SK-N-MC (cell line): ENCODE measurements around the gene ITGA1.

ENCODE experiments used
- DNase-seq: peaks from one replicate; pipeline ENCODE4 v3.0.0-alpha.2; 2011; ENCODE audit warnings: low read depth, low spot score
- H3K27ac ChIP-seq: fragments of 200-600 bp; sonication (generic); 2 replicates; pipeline ENCODE4 v1.5.1; 2016; ENCODE audit warnings: mixed run types
- H3K36me3 ChIP-seq: fragments of 200-600 bp; sonication (generic); 2 replicates; pipeline ENCODE4 v1.6.1; 2017; ENCODE audit warnings: antibody characterized with exemption, low read length, mixed read lengths; ENCODE audit not compliant: insufficient read depth
- H3K4me3 ChIP-seq: fragments of 200-600 bp; sonication (generic); 2 replicates; pipeline ENCODE4 v1.5.1; 2016
- H3K9ac ChIP-seq: fragments of 200-600 bp; sonication (generic); 2 replicates; pipeline ENCODE4 v1.8.0; 2017; ENCODE audit warnings: mixed run types, mixed read lengths; ENCODE audit not compliant: insufficient read length
- H3K9me3 ChIP-seq: fragments of 200-600 bp; sonication (generic); 2 replicates; pipeline ENCODE4 v1.6.1; 2017; ENCODE audit warnings: low read depth, mild to moderate bottlenecking, antibody characterized with exemption, low read length, moderate library complexity, mixed read lengths
- EZH2 ChIP-seq: fragments of 200-600 bp; sonication (generic); IDR thresholded peaks from one replicate; pipeline ENCODE4 v1.6.1; 2017; ENCODE audit warnings: antibody characterized with exemption
- FOXP2 ChIP-seq: optimal IDR thresholded peaks from 2 replicates; pipeline ENCODE3; 2011; ENCODE audit warnings: mild to moderate bottlenecking, moderate library complexity; ENCODE audit not compliant: insufficient read depth; ENCODE audit errors: extremely low read length, control extremely low read depth
- POLR2AphosphoS5 ChIP-seq: IDR thresholded peaks from 2 replicates; pipeline ENCODE4 v1.6.1; 2012; ENCODE audit warnings: mild to moderate bottlenecking, low read depth, low read length, borderline replicate concordance

Gene ITGA1

DNA sequence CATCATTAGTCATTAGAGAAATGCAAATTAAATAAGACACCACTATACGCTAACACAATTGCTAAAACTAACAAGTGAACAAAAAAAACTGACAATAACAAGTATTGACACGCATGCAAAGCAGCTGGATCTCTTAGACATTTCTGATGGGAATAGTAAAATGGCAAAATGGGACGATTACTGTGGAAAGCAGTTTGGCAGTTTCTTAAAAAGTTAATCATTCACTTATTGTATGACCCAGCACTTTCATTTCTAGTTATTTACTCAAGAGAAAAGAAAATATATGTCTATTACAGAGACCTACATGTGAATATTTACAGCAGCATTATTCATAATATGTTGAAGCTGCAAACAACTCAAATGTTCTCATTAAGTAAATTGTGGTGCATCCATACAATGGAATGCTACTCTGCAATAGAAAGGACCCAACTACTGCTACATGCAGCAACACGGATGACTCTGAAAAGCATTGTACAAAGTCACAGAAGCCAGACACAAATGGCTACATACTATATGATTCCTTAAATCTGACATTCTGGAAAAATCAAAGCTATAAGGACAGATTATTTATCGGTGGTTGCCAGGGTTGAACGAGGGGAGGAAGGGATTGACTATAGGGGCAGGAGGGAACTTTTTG, 104.6 kb downstream of the ITGA1 start:
- no peak for TF ChIP-seq EZH2
- no peak for TF ChIP-seq POLR2AphosphoS5
- TF ChIP-seq FOXP2, result no peak
- H3K9me3 ChIP-seq, result no peaks in the 10 kb centered on the region
- no peak overlapping the region for H3K27ac ChIP-seq
- no peak overlapping the region for H3K4me3 ChIP-seq
- no peak overlapping the region for H3K9ac ChIP-seq
- H3K36me3 ChIP-seq, result no peaks in the 10 kb centered on the region
- no peak for DNase-seq

DNA sequence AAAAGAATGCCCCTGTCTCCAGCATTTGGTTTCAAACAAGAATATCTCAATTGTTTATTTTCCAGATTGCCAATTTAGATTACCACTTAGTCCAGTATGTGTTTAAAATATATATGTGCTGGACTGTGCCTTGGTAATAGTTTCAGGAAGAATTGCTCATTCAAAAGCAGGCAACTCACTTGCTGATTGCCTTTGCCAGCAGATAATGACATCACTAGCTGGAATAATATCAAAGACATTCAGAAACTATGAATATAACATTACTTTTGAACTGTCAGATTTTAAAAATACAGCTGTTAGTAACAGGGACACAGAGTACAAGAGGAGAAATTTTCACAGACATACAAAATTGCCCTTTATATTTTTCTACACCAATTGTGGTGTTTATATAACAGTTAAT, 105.4 kb downstream of the ITGA1 start:
- no peak for DNase-seq
- H3K4me3 ChIP-seq, result no peak overlapping the region
- no peaks in the 10 kb centered on the region for H3K36me3 ChIP-seq
- no peak overlapping the region for H3K9ac ChIP-seq
- no peaks in the 10 kb centered on the region for H3K9me3 ChIP-seq
- no peak overlapping the region for H3K27ac ChIP-seq
- no peak for TF ChIP-seq EZH2
- TF ChIP-seq FOXP2, result no peak
- no peak for TF ChIP-seq POLR2AphosphoS5

DNA sequence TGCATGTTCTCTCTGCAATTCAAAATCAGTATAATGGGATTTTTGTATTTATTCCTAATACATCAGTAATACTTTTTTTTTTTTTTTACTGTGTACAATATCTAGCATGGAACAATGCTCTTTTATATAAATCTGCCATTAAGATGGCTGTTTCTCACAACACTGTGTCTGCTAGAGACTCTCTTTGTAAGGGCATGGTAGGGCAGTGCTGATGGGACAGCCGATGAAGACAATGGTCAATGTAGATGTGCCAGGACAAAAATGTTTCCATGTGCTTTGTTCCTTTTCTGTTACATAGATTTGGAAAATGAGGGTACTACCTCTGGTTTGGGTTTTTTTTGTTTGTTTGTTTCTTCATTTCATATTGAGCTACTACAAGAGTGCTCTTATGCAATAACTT, 106.1 kb downstream of the ITGA1 start:
- TF ChIP-seq FOXP2, result no peak
- TF ChIP-seq POLR2AphosphoS5, result no peak
- no peak for TF ChIP-seq EZH2
- H3K9ac ChIP-seq, result no peak overlapping the region
- no peak overlapping the region for H3K27ac ChIP-seq
- no peak for DNase-seq
- no peak overlapping the region for H3K4me3 ChIP-seq
- H3K36me3 ChIP-seq, result no peaks in the 10 kb centered on the region
- no peaks in the 10 kb centered on the region for H3K9me3 ChIP-seq

DNA sequence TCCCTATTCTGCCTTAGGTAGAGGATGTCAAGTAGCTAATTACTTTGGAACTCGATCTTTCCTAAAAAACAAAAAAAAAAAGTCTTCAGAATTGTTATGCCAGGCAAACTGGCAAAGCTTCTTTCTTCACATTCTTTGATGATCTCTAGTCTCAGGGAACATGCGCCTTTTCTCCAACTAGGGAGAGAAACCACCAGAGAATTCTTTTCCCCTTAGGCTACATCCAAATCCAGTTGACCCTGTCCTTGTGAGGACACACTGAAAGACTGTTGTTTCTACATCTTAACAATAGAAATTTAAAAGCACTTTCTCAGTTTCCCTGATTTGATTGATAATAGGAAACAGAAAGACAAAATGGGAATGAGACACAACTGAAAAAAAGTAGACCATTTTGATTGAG, 106.7 kb downstream of the ITGA1 start:
- Histone ChIP-seq H3K9ac (no peak overlapping the region), H3K27ac (no peak overlapping the region), H3K36me3 (no peaks in the 10 kb centered on the region), H3K4me3 (no peak overlapping the region), H3K9me3 (no peaks in the 10 kb centered on the region)
- no peak for TF ChIP-seq POLR2AphosphoS5
- TF ChIP-seq EZH2, result no peak
- no peak for TF ChIP-seq FOXP2
- DNase-seq, result no peak

DNA sequence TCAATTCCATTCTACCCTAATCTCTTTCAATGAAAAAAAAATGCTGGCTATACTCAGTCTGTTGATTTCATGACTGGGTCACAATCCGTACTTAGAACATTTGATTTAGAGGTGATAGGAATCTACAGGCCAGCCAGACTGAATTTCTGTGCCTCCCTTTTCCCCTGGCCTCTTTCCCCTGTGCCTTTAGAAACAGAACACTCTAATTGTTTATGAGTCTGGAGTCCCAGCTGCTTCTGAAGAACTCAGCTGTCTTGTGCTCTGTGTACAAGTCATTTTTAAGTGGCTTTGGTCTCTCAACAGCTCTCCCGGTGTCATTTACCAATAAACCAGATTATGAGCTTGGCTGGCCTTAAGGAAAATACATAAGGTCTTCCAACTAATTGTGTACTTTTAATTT, 107.4 kb downstream of the ITGA1 start:
- DNase-seq, result no peak
- H3K9ac ChIP-seq, result no peak overlapping the region
- no peaks in the 10 kb centered on the region for H3K36me3 ChIP-seq
- H3K9me3 ChIP-seq, result no peaks in the 10 kb centered on the region
- TF ChIP-seq POLR2AphosphoS5, result no peak
- no peak for TF ChIP-seq EZH2
- no peak for TF ChIP-seq FOXP2
- H3K4me3 ChIP-seq, result no peak overlapping the region; the same call in 1 of the 2 replicates
- peak overlapping the region; percentile 61; the same call in 1 of the 2 replicates for H3K27ac ChIP-seq

- Histone ChIP-seq H3K9ac (no peak overlapping the region), H3K36me3 (no peaks in the 10 kb centered on the region), H3K27ac (peak overlapping the region; percentile 61; the same call in 1 of the 2 replicates), H3K4me3 (peak overlapping the region; percentile 57), H3K9me3 (no peaks in the 10 kb centered on the region)
- DNase-seq, result peak; percentile 42
- TF ChIP-seq FOXP2 (no peak), POLR2AphosphoS5 (no peak), EZH2 (no peak)
Observed at GRCh38 chr5:52895572-52896413, 108.1 kb downstream of the ITGA1 start.

DNA sequence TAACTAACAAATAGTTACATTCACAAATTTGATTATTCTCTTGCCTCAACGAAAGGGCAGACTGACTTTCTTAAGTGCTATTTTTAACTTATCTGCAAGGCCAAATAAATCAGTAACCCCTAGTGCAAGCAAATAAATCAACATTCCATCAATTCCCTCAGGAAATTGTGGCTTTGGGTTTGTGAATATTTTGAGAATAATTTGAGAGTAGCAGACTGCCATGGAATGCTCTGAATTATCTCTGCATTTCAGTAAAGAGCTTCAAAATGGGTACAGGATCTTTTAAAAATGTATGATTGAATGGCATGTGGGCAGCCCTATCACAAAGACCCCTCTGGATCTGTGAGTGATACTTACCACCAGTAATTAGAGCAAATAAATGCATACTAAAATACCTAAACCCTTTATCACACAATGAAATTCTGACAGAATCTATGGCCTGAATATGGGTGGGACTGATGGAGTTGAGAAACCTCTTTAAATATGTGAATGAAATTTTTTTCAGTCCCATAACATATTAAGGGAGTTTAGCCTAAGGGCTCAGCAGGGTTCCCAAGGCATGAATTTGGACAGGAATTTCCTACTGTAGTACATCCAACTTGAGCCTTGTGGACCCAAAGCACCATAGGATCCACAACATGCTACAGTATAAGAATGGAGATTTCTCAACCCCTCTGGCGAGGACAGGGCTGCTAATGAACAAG, 109.0 kb downstream of the ITGA1 start:
- Histone ChIP-seq H3K4me3 (peak overlapping the region; percentile 57), H3K9me3 (no peaks in the 10 kb centered on the region), H3K9ac (no peak overlapping the region), H3K27ac (peak overlapping the region; percentile 61), H3K36me3 (no peaks in the 10 kb centered on the region)
- TF ChIP-seq FOXP2 (no peak), EZH2 (no peak), POLR2AphosphoS5 (no peak)
- peak; percentile 77 for DNase-seq

- no peak for DNase-seq
- Histone ChIP-seq H3K9me3 (no peaks in the 10 kb centered on the region), H3K27ac (no peak overlapping the region), H3K36me3 (no peaks in the 10 kb centered on the region), H3K4me3 (peak overlapping the region; percentile 57), H3K9ac (no peak overlapping the region)
- no peak for TF ChIP-seq FOXP2
- no peak for TF ChIP-seq POLR2AphosphoS5
- no peak for TF ChIP-seq EZH2
Observed at GRCh38 chr5:52897238-52897614, 109.5 kb downstream of the ITGA1 start.
